K562 (cell line): ENCODE results near the gene CILP. TPM values are rescaled to one million over a fixed set of nuclear protein-coding genes. Genes with fewer than 3 reads are reported as not detected.
A peak's percentile ranks its signal among the peaks of the same experiment; 100 is the strongest.

ENCODE experiments used
- ATAC-seq: fragments of 200-7000 bp; cut with Tn5 transposase; 3 replicates; pipeline ENCODE4 v1.9.1; 2020; ENCODE audit warnings: moderate library complexity
- BruUV-seq: library from RNA; stranded (reverse); fragments of 400-500 nt; replicated peaks from 2 replicates; lab custom pipeline; 2021; lab: Mats Ljungman, UMichigan
- CTCF ChIA-PET: fragments of 300-600 bp; formaldehyde crosslinking; extraction: SDS; loops from one replicate; lab custom pipeline; 2021; ENCODE audit warnings: low intra/inter-chr PET ratio; lab: Yijun Ruan, JAX
- POLR2A ChIA-PET: fragments of 300-600, 350-650 bp; sonication (Branson Sonifier 250); formaldehyde crosslinking; extraction: SDS; loops from one replicate; lab custom pipeline; 2021; ENCODE audit warnings: antibody characterized with exemption, inconsistent platforms; lab: Yijun Ruan, JAX
- DNase-seq, 4 experiments: peaks; one replicate each; pipeline versions ENCODE4 v3.0.0 to v3.0.0-alpha.2; 2011 to 2018; ENCODE audit warnings: low spot score in 3 of 4, mixed read lengths in 3 of 4; ENCODE audit errors: extremely low read depth in 1 of 4
- FAIRE-seq: peaks from 2 replicates; lab custom pipeline; 2011; peaks lifted over from hg19 to GRCh38; lab: Jason Lieb, UNC
- H2AFZ ChIP-seq: 2 replicates; pipeline ENCODE4 v1.6.0; 2011; ENCODE audit warnings: low read depth, low read length, control low read depth, inconsistent platforms
- H3K27ac ChIP-seq: fragments of 200-600 bp; 3 replicates; pipeline ENCODE4 v1.8.0; 2011; ENCODE audit warnings: low read depth, mild to moderate bottlenecking, control low read depth, inconsistent platforms, low read length, moderate library complexity, mixed read lengths; ENCODE audit errors: extremely low read depth
- H3K27me3 ChIP-seq, 2 experiments: fragments of 300-600 bp in 1 of 2; 2 replicates in 1 of 2; 3 replicates in 1 of 2; pipeline versions ENCODE4 v1.6.0 to v1.8.0; 2011; ENCODE audit warnings: inconsistent platforms in 2 of 2, low read length in 2 of 2, mild to moderate bottlenecking in 1 of 2, mixed read lengths in 1 of 2, moderate library complexity in 1 of 2; ENCODE audit not compliant: control insufficient read depth in 2 of 2, insufficient read depth in 2 of 2
- H3K36me3 ChIP-seq: fragments of 300-600 bp; 3 replicates; pipeline ENCODE4 v1.8.0; 2011; ENCODE audit warnings: mild to moderate bottlenecking, low read length, inconsistent platforms; ENCODE audit not compliant: control insufficient read depth, insufficient read depth
- H3K4me1 ChIP-seq, 2 experiments: fragments of 200-600 bp in 1 of 2; replicated peaks in 1 of 2; 2 replicates in 1 of 2; 3 replicates in 1 of 2; pipeline versions ENCODE4 v1.5.1 to v1.8.0; 2011; ENCODE audit warnings: inconsistent platforms in 2 of 2, low read length in 2 of 2, mild to moderate bottlenecking in 1 of 2, mixed read lengths in 1 of 2, moderate library complexity in 1 of 2; ENCODE audit not compliant: control insufficient read depth in 2 of 2, insufficient read depth in 2 of 2
- H3K4me2 ChIP-seq: 2 replicates; pipeline ENCODE4 v1.6.1; 2011; ENCODE audit warnings: low read length, control low read depth, inconsistent platforms, mixed read lengths; ENCODE audit not compliant: insufficient read depth
- H3K4me3 ChIP-seq: fragments of 200-600 bp; sonication (generic), shearing (Covaris generic); 2 replicates; pipeline ENCODE4 v1.5.1; 2016; ENCODE audit warnings: control low read depth, inconsistent platforms
- H3K79me2 ChIP-seq: fragments of 200-600 bp; 3 replicates; pipeline ENCODE4 v1.8.0; 2011; ENCODE audit warnings: low read length, inconsistent platforms; ENCODE audit not compliant: control insufficient read depth, insufficient read depth
- H3K9ac ChIP-seq, 2 experiments: 2 replicates each; pipeline versions ENCODE4 v1.6.0 to v1.6.1; 2011; ENCODE audit warnings: low read depth in 2 of 2, low read length in 2 of 2, control low read depth in 1 of 2, inconsistent platforms in 1 of 2, mild to moderate bottlenecking in 1 of 2, mixed read lengths in 1 of 2; ENCODE audit not compliant: insufficient read depth in 1 of 2
- H3K9me1 ChIP-seq: one replicate; pipeline ENCODE4 v1.6.0; 2011; ENCODE audit warnings: inconsistent platforms, mild to moderate bottlenecking, low read length, moderate library complexity; ENCODE audit not compliant: control insufficient read depth, insufficient read depth
- H3K9me3 ChIP-seq: replicated peaks from 2 replicates; pipeline ENCODE4 v1.5.1; 2011; ENCODE audit warnings: low read depth, low read length, inconsistent platforms; ENCODE audit not compliant: control insufficient read depth, insufficient read depth
- H4K20me1 ChIP-seq: replicated peaks from 2 replicates; pipeline ENCODE4 v1.6.1; 2011; ENCODE audit warnings: low read length, inconsistent platforms, mixed read lengths; ENCODE audit not compliant: control insufficient read depth, insufficient read depth
- CHD2 ChIP-seq: IDR thresholded peaks from 2 replicates; pipeline ENCODE4 v1.6.1; 2011; ENCODE audit warnings: low read depth, low read length
- DACH1 ChIP-seq: fragments of 450-650 bp; IDR thresholded peaks from 2 replicates; pipeline ENCODE4 v1.6.1; 2018; ENCODE audit not compliant: partially characterized antibody
- EP400 ChIP-seq: fragments of 450-650 bp; IDR thresholded peaks from 2 replicates; pipeline ENCODE4 v1.6.1; 2017; ENCODE audit warnings: antibody characterized with exemption, mild to moderate bottlenecking, moderate library complexity
- FOXJ2 ChIP-seq: fragments of 200-800 bp; sonication (Bioruptor generic); IDR thresholded peaks from 2 replicates; pipeline ENCODE4 v1.6.1; 2016; ENCODE audit warnings: missing genetic modification characterization, missing compliant biosample characterization
- FOXJ3 ChIP-seq: sonication (generic); formaldehyde crosslinking; IDR thresholded peaks from 2 replicates; pipeline ENCODE4 v1.4.0; 2020; ENCODE audit warnings: mild to moderate bottlenecking, missing genetic modification reagents
- FOXK1 ChIP-seq: sonication (generic); formaldehyde crosslinking; IDR thresholded peaks from 2 replicates; pipeline ENCODE4 v1.8.0; 2022; ENCODE audit warnings: missing genetic modification reagents, mild to moderate bottlenecking, borderline replicate concordance
- FOXK2 ChIP-seq, 2 experiments: fragments of 450-650 bp; IDR thresholded peaks in 1 of 2; conservative IDR thresholded peaks in 1 of 2; 2 replicates each; pipeline ENCODE4 v1.6.1; 2016; ENCODE audit warnings: low read depth in 2 of 2, mild to moderate bottlenecking in 1 of 2
- HNRNPLL ChIP-seq: fragments of 200-400 bp; formaldehyde crosslinking; IDR thresholded peaks from 2 replicates; pipeline ENCODE4 v1.6.1; 2017; ENCODE audit warnings: low read length, low read depth, mild to moderate bottlenecking; ENCODE audit not compliant: poor library complexity, severe bottlenecking
- PHF8 ChIP-seq: fragments of 200-600 bp; sonication (generic); IDR thresholded peaks from 2 replicates; pipeline ENCODE4 v1.6.1; 2012; ENCODE audit warnings: mixed run types, mild to moderate bottlenecking, inconsistent platforms, low read length, moderate library complexity, borderline replicate concordance
- RBBP5 ChIP-seq: fragments of 200-600 bp; sonication (generic); IDR thresholded peaks from 2 replicates; pipeline ENCODE4 v1.6.1; 2012; ENCODE audit warnings: borderline replicate concordance, mild to moderate bottlenecking, low read length, control low read depth, inconsistent platforms; ENCODE audit not compliant: insufficient read depth, poor library complexity, severe bottlenecking
- RBFOX2 ChIP-seq: fragments of 200-400 bp; formaldehyde crosslinking; IDR thresholded peaks from 2 replicates; pipeline ENCODE4 v1.6.1; 2017; ENCODE audit warnings: low read depth, mild to moderate bottlenecking, low read length, moderate library complexity
- SIN3A ChIP-seq, 2 experiments: fragments of 150-350 bp in 1 of 2; IDR thresholded peaks; 2 replicates each; pipeline ENCODE4 v1.6.1; 2011 to 2016; ENCODE audit warnings: borderline replicate concordance in 2 of 2, low read depth in 2 of 2, low read length in 2 of 2, mild to moderate bottlenecking in 2 of 2, moderate library complexity in 2 of 2; ENCODE audit not compliant: control insufficient read depth in 1 of 2
- TBP ChIP-seq: optimal IDR thresholded peaks from 2 replicates; pipeline ENCODE3; 2011; ENCODE audit warnings: low read depth, low read length, improper control_type of control experiment
- ZBTB7A ChIP-seq: IDR thresholded peaks from 2 replicates; pipeline ENCODE4 v1.6.1; 2011; ENCODE audit warnings: low read depth, mild to moderate bottlenecking, low read length, moderate library complexity, borderline replicate concordance; ENCODE audit not compliant: control insufficient read depth
- ZNF146 ChIP-seq: IDR thresholded peaks from one replicate; pipeline ENCODE4 v1.6.1; 2018; ENCODE audit warnings: missing compliant biosample characterization; ENCODE audit not compliant: unreplicated experiment
- ZNF778 ChIP-seq: fragments of 450-650 bp; formaldehyde crosslinking; IDR thresholded peaks from 2 replicates; pipeline ENCODE4 v1.4.0; 2020; ENCODE audit warnings: mild to moderate bottlenecking, moderate library complexity
- WGBS: fragments of 100-300 bp; shearing (Covaris generic); methylation state at CpG from one replicate; pipeline ENCODE4 v1.1.6; 2016; ENCODE audit warnings: low coverage, mixed read lengths; ENCODE audit not compliant: insufficient coverage; ENCODE audit errors: missing lambda C conversion rate; 5-methylcytosine and 5-hydroxymethylcytosine counted together
- in situ Hi-C: fragments of 300-500 bp; cut with MboI; formaldehyde crosslinking; loops from 4 replicates; pipeline ENCODE4 v1.15.0; 2018; ENCODE audit warnings: inconsistent platforms, mixed read lengths
- intact Hi-C: fragments of 100-400 bp; cut with micrococcal nuclease; formaldehyde crosslinking; loops from 2 replicates; pipeline ENCODE4 v1.14.2; 2022
- polyA plus RNA-seq, 8 experiments: library from polyadenylated mRNA; depleted of rRNA in 4 of 8; stranded (reverse) in 5 of 8; unstranded in 3 of 8; fragments of >200 nt; fragmentation: Nextera tagmentation in 2 of 8; fragmentation: Illumina TruSeq in 1 of 8; extraction: Ambion mirVana in 2 of 8; extraction: Trizol in 1 of 8; gene quantifications; 2 replicates each; pipeline versions ENCODE4 v1.2.1 to v1.2.3, GENCODE V29; 2011 to 2014; ENCODE audit warnings: inconsistent platforms in 1 of 8, missing spikeins in 1 of 8
- total RNA-seq, 7 experiments: library from RNA; depleted of rRNA in 6 of 7; stranded (reverse); fragments of >200 nt in 6 of 7; fragmentation: Illumina TruSeq in 2 of 7; extraction: Trizol in 2 of 7; gene quantifications; 2 replicates each; pipeline versions ENCODE4 v1.2.1 to v1.2.3, GENCODE V29; 2011 to 2021; ENCODE audit warnings: low replicate concordance in 1 of 7
- TF ChIP-seq, protein P1 (sequence below): sonication (generic); formaldehyde crosslinking; IDR thresholded peaks from 2 replicates; pipeline ENCODE4 v1.8.0; 2022; ENCODE audit warnings: missing genetic modification reagents, mild to moderate bottlenecking, moderate library complexity, borderline replicate concordance
- TF ChIP-seq, protein P2 (sequence below): sonication (generic); formaldehyde crosslinking; IDR thresholded peaks from 2 replicates; pipeline ENCODE4 v1.9.0; 2022; ENCODE audit warnings: mild to moderate bottlenecking, missing genetic modification reagents
- TF ChIP-seq, protein P3 (sequence below): fragments of 450-650 bp; IDR thresholded peaks from 2 replicates; pipeline ENCODE4 v1.6.1; 2016; ENCODE audit warnings: low read depth, mild to moderate bottlenecking, moderate library complexity

The CILP gene
- total and polyA plus RNA-seq, 9 of the 15 experiments (the other 6 are each of a cell fraction or from before 2014, with no cell fraction given), result 0.03 TPM; not detected in 8

DNA sequence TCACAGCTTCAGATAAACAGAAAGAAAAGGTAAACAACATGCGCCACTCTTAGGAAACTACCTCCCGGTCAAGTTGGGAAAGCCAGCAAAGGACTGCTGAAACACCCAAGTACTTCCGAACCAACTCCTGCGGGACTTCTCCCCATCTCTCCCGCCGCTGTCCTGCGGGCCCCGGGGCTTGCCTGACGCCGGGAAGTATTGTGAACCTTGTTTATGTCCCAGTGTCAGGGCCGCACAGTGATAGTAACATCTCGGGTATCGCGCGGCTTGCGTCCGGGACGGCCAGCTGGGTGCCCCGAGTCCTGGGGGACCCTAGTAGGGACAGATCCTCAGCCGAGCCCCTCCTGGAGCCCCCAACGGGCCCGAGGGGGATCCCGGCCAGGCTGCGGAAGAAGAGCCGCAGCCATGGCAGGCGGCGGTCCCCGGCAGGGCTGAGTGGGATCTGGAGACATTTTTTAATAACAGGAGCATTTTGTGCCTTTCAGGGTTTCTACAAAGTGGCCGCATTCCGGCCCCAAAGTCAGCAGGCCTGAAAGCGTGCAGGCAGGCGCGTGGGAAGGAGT is 26.9 kb downstream of the CILP start:
- Histone ChIP-seq H3K9me3 (no peaks in the 10 kb centered on the region), H2AFZ (peak overlapping the region; percentile 82), H3K79me2 (peaks cover 55% of the 10 kb centered on the region), H3K27ac (peak overlapping the region; percentile 86), H3K27me3 (no peaks in the 10 kb centered on the region), H3K4me3 (peak overlapping the region; percentile 70), H3K36me3 (peaks cover 29% of the 10 kb centered on the region; the same call in 2 of the 3 replicates), H3K9me1 (no peaks in the 10 kb centered on the region), H3K4me2 (peak overlapping the region; percentile 84), H4K20me1 (no peaks in the 10 kb centered on the region), H3K4me1 (peaks cover 10 to 12% of the 10 kb centered on the region in 2 experiments; a peak in 4 of 5 replicates), H3K9ac (peak overlapping the region; percentile 90 to 97)
- FAIRE-seq (peak; percentile 67), DNase-seq (peak; percentile 59 to 72 (median 59)), ATAC-seq (peak; percentile 81)
- ChIA-PET POLR2A (interaction anchor here (0.6 to 5.2 kb wide), 11 partner anchors 10 to 140 kb away, joined by 3 to 99 read pairs (median 5); partner anchors contain the start of genes PARP16, RNU5A-1 and RNU5B-1), CTCF (interaction anchor here (0.6 kb wide), 1 partner anchor 662 kb away, joined by 3 read pairs; no protein-coding TSS in a partner anchor)
- in situ Hi-C loops, result no loop called here
- under 1% methylated on average over 32 of the region's 33 CpGs for WGBS
- intact Hi-C loops, result loop anchor here (2.0 to 5.0 kb wide), 2 partner anchors 152 to 200 kb away; no protein-coding TSS in a partner anchor
- BruUV-seq, result no TSS peak
- peak; percentile 95 for TF ChIP-seq FOXK1 (CRISPR knock-in tag)
- peak; percentile 17; the same call in 1 of the 2 replicates for TF ChIP-seq PHF8
- peak; percentile 31; the same call in 1 of the 2 replicates for TF ChIP-seq EP400
- TF ChIP-seq TBP, result peak; percentile 18
- peak; percentile 85 for TF ChIP-seq FOXJ2 (tag)
- peak; percentile 38 to 63; a peak in 3 of 4 replicates for TF ChIP-seq SIN3A (IDR thresholded peaks at IDR 0.05; ENCODE audit: borderline replicate concordance in 2 of 2, control insufficient read depth in 1 of 2, low read depth in 2 of 2, low read length in 2 of 2)
- peak; percentile 25 for TF ChIP-seq HNRNPLL
- peak; percentile 35 for TF ChIP-seq DACH1
- peak; percentile 95 for TF ChIP-seq CHD2
- TF ChIP-seq, protein P1, sequence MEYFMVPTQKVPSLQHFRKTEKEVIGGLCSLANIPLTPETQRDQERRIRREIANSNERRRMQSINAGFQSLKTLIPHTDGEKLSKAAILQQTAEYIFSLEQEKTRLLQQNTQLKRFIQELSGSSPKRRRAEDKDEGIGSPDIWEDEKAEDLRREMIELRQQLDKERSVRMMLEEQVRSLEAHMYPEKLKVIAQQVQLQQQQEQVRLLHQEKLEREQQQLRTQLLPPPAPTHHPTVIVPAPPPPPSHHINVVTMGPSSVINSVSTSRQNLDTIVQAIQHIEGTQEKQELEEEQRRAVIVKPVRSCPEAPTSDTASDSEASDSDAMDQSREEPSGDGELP (CRISPR knock-in tag), result peak; percentile 92
- TF ChIP-seq ZNF778 (CRISPR knock-in tag), result no peak
- peak; percentile 97 to 98 for TF ChIP-seq FOXK2 (conservative IDR thresholded peaks at IDR 0.05 in 1 of 2, IDR thresholded peaks at IDR 0.05 in 1 of 2; ENCODE audit: low read depth in 2 of 2)
- 0 out of 2 replicates have a peak, but pooled peaks have one; percentile 48 for TF ChIP-seq ZBTB7A
- no peak for TF ChIP-seq ZNF146 (CRISPR knock-in tag)
- TF ChIP-seq, protein P2, sequence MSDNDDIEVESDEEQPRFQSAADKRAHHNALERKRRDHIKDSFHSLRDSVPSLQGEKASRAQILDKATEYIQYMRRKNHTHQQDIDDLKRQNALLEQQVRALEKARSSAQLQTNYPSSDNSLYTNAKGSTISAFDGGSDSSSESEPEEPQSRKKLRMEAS (CRISPR knock-in tag), result 0 out of 2 replicates have a peak, but pooled peaks have one; percentile 44
- peak; percentile 36; the same call in 1 of the 2 replicates for TF ChIP-seq FOXJ3 (CRISPR knock-in tag)
- TF ChIP-seq RBBP5, result peak; percentile 57
- TF ChIP-seq, protein P3, sequence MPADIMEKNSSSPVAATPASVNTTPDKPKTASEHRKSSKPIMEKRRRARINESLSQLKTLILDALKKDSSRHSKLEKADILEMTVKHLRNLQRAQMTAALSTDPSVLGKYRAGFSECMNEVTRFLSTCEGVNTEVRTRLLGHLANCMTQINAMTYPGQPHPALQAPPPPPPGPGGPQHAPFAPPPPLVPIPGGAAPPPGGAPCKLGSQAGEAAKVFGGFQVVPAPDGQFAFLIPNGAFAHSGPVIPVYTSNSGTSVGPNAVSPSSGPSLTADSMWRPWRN, result 0 out of 2 replicates have a peak, but pooled peaks have one; percentile 10
- TF ChIP-seq RBFOX2, result peak; percentile 72
